Stimulated activated CD4-positive, alpha-beta T cell treated with anti-CD3 and anti-CD28 coated beads, Interleukin-1b, Interleukin-23, amount 100 ng/mL, for 24 hours (primary cell): ENCODE results near the gene WIPF2.

ENCODE experiments used
- DNase-seq, 4 experiments: peaks; one replicate each; pipeline ENCODE4 v3.0.0-alpha.2; 2020; ENCODE audit warnings: low read depth in 4 of 4, low spot score in 1 of 4

WIPF2 gene

GRCh38 chr17:40325156-40326013 lies 106.3 kb downstream of the WIPF2 start:
- DNase-seq, result no peak

- no peak for DNase-seq
Measured at GRCh38 chr17:40326014-40326831, 107.1 kb downstream of the WIPF2 start.

GRCh38 chr17:40326832-40327199 lies 107.7 kb downstream of the WIPF2 start:
- no peak for DNase-seq

- no peak for DNase-seq
Measured at GRCh38 chr17:40327244-40327729, 108.2 kb downstream of the WIPF2 start.

- DNase-seq, result no peak
Measured at GRCh38 chr17:40327735-40328385, 108.8 kb downstream of the WIPF2 start.

GRCh38 chr17:40328386-40328766 lies 109.3 kb downstream of the WIPF2 start:
- no peak for DNase-seq

GRCh38 chr17:40329839-40330794 lies 111.0 kb downstream of the WIPF2 start:
- no peak for DNase-seq

GRCh38 chr17:40330850-40331470 lies 111.9 kb downstream of the WIPF2 start:
- no peak for DNase-seq

GRCh38 chr17:40331743-40332641 lies 112.9 kb downstream of the WIPF2 start:
- DNase-seq, result no peak
